SK-N-SH (cell line): ENCODE measurements around the gene DNAJC15.

Experiments
- EP300 ChIP-seq, 2 experiments: IDR thresholded peaks; 2 replicates each; pipeline versions ENCODE4 v1.4.0 to v1.6.1; 2012; ENCODE audit warnings: borderline replicate concordance in 1 of 2, low read depth in 1 of 2, low read length in 1 of 2
- GABPA ChIP-seq: IDR thresholded peaks from 2 replicates; pipeline ENCODE4 v1.4.0; 2012; ENCODE audit warnings: low read depth, mild to moderate bottlenecking
- POLR2AphosphoS5 ChIP-seq: IDR thresholded peaks from 2 replicates; pipeline ENCODE4 v1.6.1; 2012; ENCODE audit warnings: low read depth, low read length
- RCOR1 ChIP-seq: fragments of 150-350 bp; IDR thresholded peaks from 2 replicates; pipeline ENCODE4 v1.6.1; 2017; ENCODE audit warnings: antibody characterized with exemption, low read length
- RFX5 ChIP-seq: IDR thresholded peaks from 2 replicates; pipeline ENCODE4 v1.6.1; 2012; ENCODE audit warnings: mild to moderate bottlenecking, improper control_type of control experiment, low read length
- SMC3 ChIP-seq: IDR thresholded peaks from 2 replicates; pipeline ENCODE4 v1.6.1; 2012; ENCODE audit warnings: low read depth, low read length, improper control_type of control experiment
- TF ChIP-seq, protein P1 (sequence below): IDR thresholded peaks from 2 replicates; pipeline ENCODE4 v1.6.1; 2012; ENCODE audit warnings: mild to moderate bottlenecking, low read depth, low read length, moderate library complexity
- TF ChIP-seq, protein P2 (sequence below): fragments of 200-600 bp; sonication (generic); IDR thresholded peaks from 2 replicates; pipeline ENCODE4 v1.6.1; 2017; ENCODE audit warnings: antibody characterized with exemption, mild to moderate bottlenecking, moderate library complexity

DNA sequence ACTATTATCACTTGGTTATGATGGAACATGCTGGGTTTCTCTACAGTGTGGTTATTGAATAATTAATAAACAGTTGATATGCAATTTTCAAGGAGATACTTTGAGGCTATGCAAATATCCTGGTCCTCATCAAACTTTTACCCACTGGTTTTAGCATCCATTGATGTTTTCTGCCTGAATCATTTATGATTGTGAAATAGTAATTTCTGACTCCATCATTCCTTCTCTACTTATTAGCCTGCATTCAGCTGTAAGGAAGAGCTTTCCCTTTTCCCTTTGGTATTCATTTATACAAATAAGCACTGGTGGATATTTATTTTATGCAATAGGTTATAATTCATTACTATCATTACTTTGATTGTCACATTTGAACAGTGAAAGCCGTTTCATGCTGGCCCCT, 13.9 kb upstream of the DNAJC15 start:
- TF ChIP-seq, protein P1, sequence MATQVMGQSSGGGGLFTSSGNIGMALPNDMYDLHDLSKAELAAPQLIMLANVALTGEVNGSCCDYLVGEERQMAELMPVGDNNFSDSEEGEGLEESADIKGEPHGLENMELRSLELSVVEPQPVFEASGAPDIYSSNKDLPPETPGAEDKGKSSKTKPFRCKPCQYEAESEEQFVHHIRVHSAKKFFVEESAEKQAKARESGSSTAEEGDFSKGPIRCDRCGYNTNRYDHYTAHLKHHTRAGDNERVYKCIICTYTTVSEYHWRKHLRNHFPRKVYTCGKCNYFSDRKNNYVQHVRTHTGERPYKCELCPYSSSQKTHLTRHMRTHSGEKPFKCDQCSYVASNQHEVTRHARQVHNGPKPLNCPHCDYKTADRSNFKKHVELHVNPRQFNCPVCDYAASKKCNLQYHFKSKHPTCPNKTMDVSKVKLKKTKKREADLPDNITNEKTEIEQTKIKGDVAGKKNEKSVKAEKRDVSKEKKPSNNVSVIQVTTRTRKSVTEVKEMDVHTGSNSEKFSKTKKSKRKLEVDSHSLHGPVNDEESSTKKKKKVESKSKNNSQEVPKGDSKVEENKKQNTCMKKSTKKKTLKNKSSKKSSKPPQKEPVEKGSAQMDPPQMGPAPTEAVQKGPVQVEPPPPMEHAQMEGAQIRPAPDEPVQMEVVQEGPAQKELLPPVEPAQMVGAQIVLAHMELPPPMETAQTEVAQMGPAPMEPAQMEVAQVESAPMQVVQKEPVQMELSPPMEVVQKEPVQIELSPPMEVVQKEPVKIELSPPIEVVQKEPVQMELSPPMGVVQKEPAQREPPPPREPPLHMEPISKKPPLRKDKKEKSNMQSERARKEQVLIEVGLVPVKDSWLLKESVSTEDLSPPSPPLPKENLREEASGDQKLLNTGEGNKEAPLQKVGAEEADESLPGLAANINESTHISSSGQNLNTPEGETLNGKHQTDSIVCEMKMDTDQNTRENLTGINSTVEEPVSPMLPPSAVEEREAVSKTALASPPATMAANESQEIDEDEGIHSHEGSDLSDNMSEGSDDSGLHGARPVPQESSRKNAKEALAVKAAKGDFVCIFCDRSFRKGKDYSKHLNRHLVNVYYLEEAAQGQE: no peak
- TF ChIP-seq EP300 (IDR thresholded peaks at IDR 0.05; ENCODE audit: borderline replicate concordance in 1 of 2, low read depth in 1 of 2, low read length in 1 of 2) (no peak), SMC3 (no peak), RFX5 (no peak), POLR2AphosphoS5 (no peak), RCOR1 (no peak), GABPA (no peak)
- TF ChIP-seq, protein P2, sequence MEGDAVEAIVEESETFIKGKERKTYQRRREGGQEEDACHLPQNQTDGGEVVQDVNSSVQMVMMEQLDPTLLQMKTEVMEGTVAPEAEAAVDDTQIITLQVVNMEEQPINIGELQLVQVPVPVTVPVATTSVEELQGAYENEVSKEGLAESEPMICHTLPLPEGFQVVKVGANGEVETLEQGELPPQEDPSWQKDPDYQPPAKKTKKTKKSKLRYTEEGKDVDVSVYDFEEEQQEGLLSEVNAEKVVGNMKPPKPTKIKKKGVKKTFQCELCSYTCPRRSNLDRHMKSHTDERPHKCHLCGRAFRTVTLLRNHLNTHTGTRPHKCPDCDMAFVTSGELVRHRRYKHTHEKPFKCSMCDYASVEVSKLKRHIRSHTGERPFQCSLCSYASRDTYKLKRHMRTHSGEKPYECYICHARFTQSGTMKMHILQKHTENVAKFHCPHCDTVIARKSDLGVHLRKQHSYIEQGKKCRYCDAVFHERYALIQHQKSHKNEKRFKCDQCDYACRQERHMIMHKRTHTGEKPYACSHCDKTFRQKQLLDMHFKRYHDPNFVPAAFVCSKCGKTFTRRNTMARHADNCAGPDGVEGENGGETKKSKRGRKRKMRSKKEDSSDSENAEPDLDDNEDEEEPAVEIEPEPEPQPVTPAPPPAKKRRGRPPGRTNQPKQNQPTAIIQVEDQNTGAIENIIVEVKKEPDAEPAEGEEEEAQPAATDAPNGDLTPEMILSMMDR: no peak
